ENCODE results near the gene GJD3. TPM values are rescaled to one million over a fixed set of nuclear protein-coding genes. Genes with fewer than 3 reads are reported as not detected.

GJD3 gene
- total RNA-seq, 4 donors from 2014 or later: 2.5 TPM; not detected in 3

DNA sequence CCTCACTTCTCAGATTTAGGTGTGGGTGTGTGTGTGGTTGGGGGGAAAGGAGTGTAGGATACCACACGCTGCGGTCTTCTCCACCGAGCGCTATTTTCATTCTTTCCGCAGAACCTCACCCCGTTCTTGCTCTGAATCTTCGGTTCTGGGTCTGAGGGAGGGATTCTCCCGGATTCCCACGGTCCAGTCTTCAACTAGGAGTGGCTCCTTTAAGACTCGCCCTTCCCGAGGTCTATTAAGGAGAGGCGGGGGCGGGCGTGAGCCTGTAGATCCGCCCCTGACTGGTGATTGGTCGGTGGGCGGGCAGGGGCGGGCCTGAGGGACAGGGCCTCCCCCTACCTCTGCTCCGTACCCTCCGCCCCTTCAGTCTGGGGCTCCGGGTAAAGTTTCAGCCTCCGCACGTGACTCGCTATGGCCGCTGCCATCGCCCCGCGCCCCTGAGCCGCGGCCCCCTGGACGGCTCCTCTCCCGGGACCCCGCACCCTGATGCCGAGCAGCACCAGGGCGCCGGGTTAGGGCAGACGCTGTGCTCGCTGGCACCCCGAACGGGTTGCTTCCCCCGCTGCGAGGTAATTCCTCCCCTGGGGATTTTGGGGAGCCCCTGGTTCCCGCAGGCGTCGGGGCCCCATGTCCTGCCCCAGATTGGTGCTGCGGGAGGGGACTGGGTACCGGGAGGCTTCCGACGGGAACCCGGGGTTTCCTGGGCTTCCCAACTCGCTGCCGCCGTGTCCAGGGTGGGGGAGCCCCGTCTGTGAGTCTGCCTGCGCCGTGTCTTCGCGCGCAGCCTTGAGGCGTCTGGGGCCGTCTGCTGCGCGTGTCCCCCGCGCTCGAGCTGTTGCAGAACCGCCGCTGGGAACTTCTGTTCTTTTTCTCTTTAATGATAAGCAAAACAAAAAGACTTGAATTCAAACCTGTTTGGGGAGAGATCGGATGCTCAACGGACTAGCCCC lies 46.4 kb downstream of the GJD3 start:
- Histone ChIP-seq H3K4me3 (peak overlapping the region; percentile 67 to 98), H3K27me3 (no peaks in the 10 kb centered on the region), H3K27ac (peak overlapping the region; percentile 79 to 97 (median 91)), H3K9me3 (no peaks in the 10 kb centered on the region), H3K4me1 (peaks cover 3 to 95% (median 73%) of the 10 kb centered on the region in 3 donors), H3K36me3 (no peaks in the 10 kb centered on the region)
- 0 to 2% methylated on average over 7 to 13 of the region's 70 CpGs for WGBS, 2 donors (ENCODE audit: low coverage in 1 of 2)
- TF ChIP-seq CTCF (IDR thresholded peaks at IDR 0.05): no peak
- peak; percentile 79 for TF ChIP-seq POLR2AphosphoS5 (IDR thresholded peaks at IDR 0.05)
- peak; percentile 56 to 57 for TF ChIP-seq POLR2A (IDR thresholded peaks at IDR 0.05)
- no peak for TF ChIP-seq EP300 (IDR thresholded peaks at IDR 0.05)
- peak; percentile 93 for ATAC-seq

DNA sequence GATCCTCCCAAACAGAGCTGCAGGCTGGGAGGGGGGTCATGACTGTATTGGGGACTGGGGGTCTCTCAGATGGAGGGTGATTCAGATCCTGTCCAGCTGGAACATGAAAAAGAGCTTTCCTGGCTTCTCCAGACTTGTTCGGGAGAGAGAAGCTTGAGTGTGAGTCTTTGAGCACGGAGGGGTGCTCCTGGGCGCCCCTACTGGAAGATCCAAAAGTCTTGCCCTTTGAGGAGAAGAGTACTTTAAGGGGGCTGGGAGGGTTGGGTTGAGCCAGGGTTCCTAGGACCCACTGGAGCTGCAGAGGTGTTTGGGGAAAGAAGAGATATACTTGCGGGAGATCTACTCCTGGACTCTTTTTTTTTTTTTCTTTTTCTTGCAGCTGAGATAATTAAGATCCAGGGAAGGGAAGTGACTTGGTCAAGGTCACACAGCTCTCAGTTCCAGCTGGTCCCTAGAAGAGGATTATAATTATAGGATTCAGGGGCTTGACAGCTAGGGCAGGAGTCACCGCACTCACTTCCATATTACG lies 47.1 kb downstream of the GJD3 start:
- Histone ChIP-seq H3K4me1 (peaks cover 3 to 95% (median 73%) of the 10 kb centered on the region in 3 donors), H3K27me3 (no peaks in the 10 kb centered on the region), H3K9me3 (no peaks in the 10 kb centered on the region), H3K4me3 (peak overlapping the region; percentile 67 to 98), H3K27ac (peak overlapping the region; percentile 61 to 97 (median 91)), H3K36me3 (no peaks in the 10 kb centered on the region)
- TF ChIP-seq POLR2A (IDR thresholded peaks at IDR 0.05) (no peak), CTCF (IDR thresholded peaks at IDR 0.05) (peak in 3 of 4 experiments; percentile 30 to 59 (median 47))
- no peak for ATAC-seq
- 0 to 7% methylated on average over 2 to 5 of the region's 6 CpGs for WGBS, 2 donors (ENCODE audit: low coverage in 1 of 2)

DNA sequence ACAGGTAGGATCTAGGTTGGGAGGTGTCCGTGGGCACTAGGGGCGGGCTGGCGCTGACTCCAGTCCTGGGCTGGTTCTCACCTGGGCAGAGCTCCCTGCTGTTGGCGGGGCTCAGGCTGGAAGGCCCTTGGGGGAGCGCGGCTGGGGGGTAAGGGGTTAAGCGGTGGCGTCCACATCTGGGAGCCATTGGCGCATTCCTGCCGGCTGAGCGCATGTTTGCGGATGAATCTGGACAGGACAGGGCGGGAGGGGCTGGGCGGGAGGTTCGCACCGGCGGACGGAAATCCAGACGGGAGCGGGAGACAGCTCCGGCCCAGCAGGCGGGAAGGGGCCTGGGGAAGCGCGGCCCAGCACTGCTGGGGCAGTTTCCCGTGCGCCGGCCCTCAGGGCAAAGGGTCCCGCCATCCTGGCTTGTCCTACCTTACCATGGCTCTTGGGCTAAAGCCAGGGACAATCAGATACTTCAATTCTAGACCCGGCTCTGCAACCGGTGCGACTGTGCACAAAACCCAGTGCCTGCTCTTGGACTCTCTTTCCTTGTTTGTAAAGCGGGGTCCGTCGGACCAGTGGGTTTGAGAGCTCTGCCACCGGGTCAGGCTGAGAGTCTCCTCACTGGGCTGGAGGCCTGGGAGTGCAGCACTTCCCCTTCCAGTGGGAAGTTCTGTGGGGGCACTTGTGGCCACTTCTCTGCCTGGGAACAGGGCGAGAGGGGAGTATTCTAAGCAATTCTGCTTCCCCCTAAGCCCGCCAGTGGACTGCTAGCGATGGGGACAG lies 47.8 kb downstream of the GJD3 start:
- TF ChIP-seq POLR2A (IDR thresholded peaks at IDR 0.05) (no peak), POLR2AphosphoS5 (IDR thresholded peaks at IDR 0.05) (peak; percentile 63), CTCF (IDR thresholded peaks at IDR 0.05) (peak in 2 of 4 experiments; percentile 11 to 18), EP300 (IDR thresholded peaks at IDR 0.05) (no peak)
- H3K27ac ChIP-seq: peak overlapping the region; percentile 61 to 97 (median 91)
- peaks cover 8 to 95% (median 73%) of the 10 kb centered on the region in 3 donors for H3K4me1 ChIP-seq
- peak overlapping the region in 1 of 2 donors; percentile 98 for H3K4me3 ChIP-seq
- H3K27me3 ChIP-seq: no peaks in the 10 kb centered on the region
- no peaks in the 10 kb centered on the region for H3K9me3 ChIP-seq
- H3K36me3 ChIP-seq: no peaks in the 10 kb centered on the region
- peak; percentile 45 for ATAC-seq
- WGBS, 2 donors (ENCODE audit: low coverage in 1 of 2): 0 to 30% methylated on average over 2 to 4 of the region's 38 CpGs

- H3K9me3 ChIP-seq: no peaks in the 10 kb centered on the region
- no peak for ATAC-seq
- H3K36me3 ChIP-seq: no peaks in the 10 kb centered on the region
- peak overlapping the region; percentile 61 to 97 (median 91) for H3K27ac ChIP-seq
- peaks cover 11 to 95% (median 75%) of the 10 kb centered on the region in 3 donors for H3K4me1 ChIP-seq
- WGBS, 2 donors (ENCODE audit: low coverage in 1 of 2): 39% methylated on average over 2 to 7 of the region's 9 CpGs
- peak overlapping the region in 1 of 2 donors; percentile 98 for H3K4me3 ChIP-seq
- H3K27me3 ChIP-seq: no peaks in the 10 kb centered on the region
- TF ChIP-seq CTCF (IDR thresholded peaks at IDR 0.05) (no peak), POLR2AphosphoS5 (IDR thresholded peaks at IDR 0.05) (no peak), EP300 (IDR thresholded peaks at IDR 0.05) (no peak), POLR2A (IDR thresholded peaks at IDR 0.05) (no peak)
These were observed 48.6 kb downstream of the GJD3 start for GRCh38 chr17:40315678-40316570.

All from gastroesophageal sphincter (tissue), 4 donors.